Activated B cell treated with CpG ODN at 0.5 μM for 24 hours (primary cell): ENCODE measurements around the gene FBLL1. TPM values are rescaled to one million over a fixed set of nuclear protein-coding genes. Genes with fewer than 3 reads are reported as not detected.

Experiments used
- ATAC-seq: fragments of 200-7000 bp; cut with Tn5 transposase; one replicate; pipeline ENCODE4 v1.10.0; 2021; ENCODE audit warnings: low read depth, mild to moderate bottlenecking, moderate library complexity
- CTCF ChIA-PET: fragments of 350-600 bp; sonication (Branson Sonifier 250); formaldehyde crosslinking; loops from one replicate; lab custom pipeline; 2021; ENCODE audit warnings: antibody characterized with exemption; lab: Charles Lee
- POLR2A ChIA-PET: fragments of 350-600 bp; sonication (Branson Sonifier 250); formaldehyde crosslinking; loops from one replicate; lab custom pipeline; 2021; ENCODE audit warnings: antibody characterized with exemption; lab: Charles Lee
- DNase-seq: peaks from one replicate; pipeline ENCODE4 v3.0.0; 2022
- H3K27ac Mint-ChIP-seq: one replicate; pipeline ENCODE4 v1.8.0; 2020; ENCODE audit warnings: mixed read lengths
- H3K27me3 Mint-ChIP-seq: one replicate; pipeline ENCODE4 v1.8.0; 2021; ENCODE audit warnings: mixed read lengths
- H3K36me3 Mint-ChIP-seq: one replicate; pipeline ENCODE4 v1.8.0; 2021; ENCODE audit warnings: low read depth, mixed read lengths
- H3K4me1 Mint-ChIP-seq: one replicate; pipeline ENCODE4 v1.8.0; 2021; ENCODE audit warnings: mixed read lengths
- H3K4me3 Mint-ChIP-seq: one replicate; pipeline ENCODE4 v1.8.0; 2020; ENCODE audit warnings: mild to moderate bottlenecking, mixed read lengths
- H3K9me3 Mint-ChIP-seq: one replicate; pipeline ENCODE4 v1.8.0; 2020; ENCODE audit warnings: mixed read lengths
- CTCF ChIP-seq: fragments of 200-600 bp; IDR thresholded peaks from one replicate; pipeline ENCODE4 v1.8.0; 2022; ENCODE audit warnings: antibody characterized with exemption, mild to moderate bottlenecking
- intact Hi-C: fragments of 100-400 bp; cut with micrococcal nuclease; formaldehyde crosslinking; loops from one replicate; pipeline ENCODE4 v1.15.1; 2024
- total RNA-seq: library from RNA; stranded (reverse); gene quantifications from 2 replicates; pipeline ENCODE4 v1.2.3, GENCODE V29; 2022

The FBLL1 gene
- total RNA-seq, 1 donor from 2014 or later: 0.20 TPM

DNA sequence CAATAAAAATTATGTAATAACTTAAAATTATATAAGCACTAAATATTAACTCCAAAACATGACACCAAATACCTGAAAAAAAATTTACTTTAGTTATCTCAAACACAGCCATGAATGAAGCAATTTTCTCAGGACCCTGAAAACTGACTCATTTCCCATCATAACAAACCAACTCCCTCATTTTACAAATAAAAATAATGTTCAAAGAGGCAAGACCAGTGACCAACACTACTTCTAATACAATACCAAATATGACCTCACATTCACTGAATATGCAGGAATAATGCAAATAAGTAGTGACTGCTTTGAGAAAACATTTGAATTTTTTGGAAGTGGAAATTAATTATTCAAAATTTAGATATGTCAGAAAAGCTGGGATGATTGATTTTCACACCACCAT is 21.6 kb downstream of the FBLL1 start:
- DNase-seq (no peak), ATAC-seq (no peak)
- H3K27me3 Mint-ChIP-seq: no peaks in the 10 kb centered on the region
- ChIA-PET CTCF (no interaction called here), POLR2A (no interaction called here)
- TF ChIP-seq CTCF: no peak
- H3K4me3 Mint-ChIP-seq: no peak overlapping the region
- no peaks in the 10 kb centered on the region for H3K9me3 Mint-ChIP-seq
- H3K4me1 Mint-ChIP-seq: no peaks in the 10 kb centered on the region
- intact Hi-C loops: no loop called here
- no peak overlapping the region for H3K27ac Mint-ChIP-seq
- peaks cover 70% of the 10 kb centered on the region for H3K36me3 Mint-ChIP-seq

DNA sequence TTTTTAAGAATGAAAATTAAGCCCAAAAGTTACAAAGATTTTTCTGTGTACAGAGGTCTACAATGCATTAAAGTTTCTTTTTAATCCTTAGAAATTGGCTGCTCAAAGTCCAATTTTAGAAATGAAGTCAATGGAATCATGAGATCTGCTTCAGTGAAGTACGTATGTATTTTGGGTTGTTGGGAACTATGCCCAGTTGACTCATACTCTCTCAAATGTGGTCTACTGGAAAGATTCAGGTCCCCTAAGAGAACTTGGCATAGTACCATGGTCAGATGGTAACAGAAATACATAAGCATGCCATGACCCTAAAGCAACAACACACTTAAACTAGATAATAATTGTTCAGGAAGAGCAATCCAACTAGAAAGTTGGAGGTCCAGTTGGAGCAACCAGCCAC is 23.0 kb downstream of the FBLL1 start:
- Mint-ChIP-seq H3K36me3 (peaks cover 81% of the 10 kb centered on the region), H3K27ac (no peak overlapping the region), H3K4me3 (no peak overlapping the region), H3K27me3 (no peaks in the 10 kb centered on the region), H3K4me1 (no peaks in the 10 kb centered on the region), H3K9me3 (no peaks in the 10 kb centered on the region)
- intact Hi-C loops: no loop called here
- DNase-seq (no peak), ATAC-seq (no peak)
- ChIA-PET POLR2A (no interaction called here), CTCF (no interaction called here)
- no peak for TF ChIP-seq CTCF

DNA sequence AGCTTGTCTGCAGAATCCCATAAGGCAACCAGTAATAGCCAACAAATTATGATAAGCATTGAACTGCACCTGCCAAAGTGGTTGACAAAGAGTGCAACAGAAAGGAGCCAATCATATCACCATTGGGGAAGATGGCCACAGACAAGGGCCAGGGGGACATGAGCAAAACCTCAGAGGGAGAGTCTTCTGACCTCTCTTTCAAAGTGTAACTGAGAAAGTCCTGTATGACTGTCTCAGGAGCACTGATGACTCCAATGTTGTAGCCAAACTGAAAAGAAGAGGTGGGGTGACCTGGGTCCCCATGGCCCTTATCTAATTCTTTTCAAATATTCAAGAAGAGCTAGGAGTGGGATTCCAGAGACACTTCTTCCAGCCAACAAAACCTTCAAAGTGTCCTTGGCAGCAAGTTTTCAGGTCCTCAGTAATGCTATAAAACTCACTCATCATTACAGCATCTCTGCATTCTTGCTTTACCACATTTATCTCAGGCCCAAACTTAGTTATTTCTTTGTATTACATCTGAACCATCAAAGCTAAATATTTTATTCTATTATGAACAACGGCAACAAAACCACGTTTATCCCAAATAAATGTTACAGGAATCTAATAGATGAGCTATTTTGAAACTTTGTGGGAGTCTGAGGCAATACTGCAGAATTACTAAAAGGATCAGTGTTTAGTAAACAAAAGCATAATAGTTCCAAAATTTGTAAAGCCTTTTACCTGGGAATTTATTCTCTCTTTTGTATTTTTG is 24.4 kb downstream of the FBLL1 start:
- ChIA-PET CTCF (no interaction called here), POLR2A (no interaction called here)
- TF ChIP-seq CTCF: no peak
- no peaks in the 10 kb centered on the region for H3K4me1 Mint-ChIP-seq
- peaks cover 84% of the 10 kb centered on the region for H3K36me3 Mint-ChIP-seq
- no peak for DNase-seq
- no peak overlapping the region for H3K27ac Mint-ChIP-seq
- intact Hi-C loops: no loop called here
- H3K9me3 Mint-ChIP-seq: no peaks in the 10 kb centered on the region
- H3K27me3 Mint-ChIP-seq: no peaks in the 10 kb centered on the region
- H3K4me3 Mint-ChIP-seq: no peak overlapping the region
- no peak for ATAC-seq

DNA sequence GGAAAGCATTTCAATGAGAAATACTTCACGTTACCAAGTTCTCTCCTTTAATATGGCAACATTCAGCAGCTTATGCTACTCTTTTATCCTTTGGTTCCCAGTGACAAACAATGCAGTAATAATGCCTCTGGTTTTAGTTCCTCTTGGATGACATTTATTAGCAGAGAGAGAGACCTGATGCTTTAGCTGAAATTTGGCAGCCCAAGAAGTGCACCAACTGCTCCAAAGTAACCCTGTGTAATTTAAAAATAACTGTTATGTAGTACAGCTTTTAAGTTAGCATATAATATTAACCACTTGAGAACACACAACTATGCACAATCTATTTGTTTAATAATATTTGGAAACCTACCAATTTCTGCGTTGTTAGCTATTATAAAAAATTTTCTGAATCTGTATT is 28.3 kb downstream of the FBLL1 start:
- ATAC-seq (no peak), DNase-seq (no peak)
- intact Hi-C loops: no loop called here
- no peaks in the 10 kb centered on the region for H3K27me3 Mint-ChIP-seq
- POLR2A ChIA-PET: no interaction called here
- no peak overlapping the region for H3K27ac Mint-ChIP-seq
- peaks cover 85% of the 10 kb centered on the region for H3K36me3 Mint-ChIP-seq
- H3K9me3 Mint-ChIP-seq: no peaks in the 10 kb centered on the region
- CTCF ChIA-PET: no interaction called here
- no peaks in the 10 kb centered on the region for H3K4me1 Mint-ChIP-seq
- no peak for TF ChIP-seq CTCF
- no peak overlapping the region for H3K4me3 Mint-ChIP-seq

- Mint-ChIP-seq H3K27ac (no peak overlapping the region), H3K9me3 (no peaks in the 10 kb centered on the region), H3K4me3 (no peak overlapping the region), H3K36me3 (peaks cover 77% of the 10 kb centered on the region), H3K4me1 (no peaks in the 10 kb centered on the region), H3K27me3 (no peaks in the 10 kb centered on the region)
- intact Hi-C loops: no loop called here
- POLR2A ChIA-PET: no interaction called here
- TF ChIP-seq CTCF: no peak
- CTCF ChIA-PET: no interaction called here
- no peak for DNase-seq
- no peak for ATAC-seq
Measured at GRCh38 chr5:168562279-168562678, 33.2 kb downstream of the FBLL1 start.
